ENCODE results near the gene RAP2B.

RAP2B gene

GRCh38 chr3:153209596-153209995, 47.6 kb downstream of the RAP2B start:
- DNase-seq = peak in 1 of 6 experiments; percentile 1

GRCh38 chr3:153210146-153210545, 48.1 kb downstream of the RAP2B start:
- DNase-seq = peak in 4 of 6 experiments; percentile 9 to 58 (median 37)

GRCh38 chr3:153210660-153211059, 48.6 kb downstream of the RAP2B start:
- DNase-seq = no peak

DNA sequence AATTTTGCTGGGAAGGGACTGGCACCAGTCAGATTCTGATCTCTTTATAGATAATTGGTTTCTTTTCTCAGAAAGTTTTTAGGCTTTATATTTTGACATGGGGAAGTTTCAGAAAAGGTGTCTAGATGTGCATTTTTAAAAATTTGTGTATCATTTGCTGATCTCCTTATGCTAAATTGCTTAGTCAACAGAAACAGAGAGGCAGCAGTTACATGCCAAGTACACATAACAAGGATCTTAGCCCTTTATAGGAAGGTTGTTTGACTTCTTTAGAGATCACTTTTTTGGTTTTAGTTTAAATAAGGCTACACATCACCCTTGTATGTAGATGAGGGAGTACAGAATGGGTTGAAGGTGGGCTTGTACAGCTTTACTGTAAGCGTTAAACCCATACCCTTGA, 53.5 kb downstream of the RAP2B start:
- no peak for DNase-seq

- DNase-seq = no peak
These were observed 53.9 kb downstream of the RAP2B start for GRCh38 chr3:153215966-153216365.

DNA sequence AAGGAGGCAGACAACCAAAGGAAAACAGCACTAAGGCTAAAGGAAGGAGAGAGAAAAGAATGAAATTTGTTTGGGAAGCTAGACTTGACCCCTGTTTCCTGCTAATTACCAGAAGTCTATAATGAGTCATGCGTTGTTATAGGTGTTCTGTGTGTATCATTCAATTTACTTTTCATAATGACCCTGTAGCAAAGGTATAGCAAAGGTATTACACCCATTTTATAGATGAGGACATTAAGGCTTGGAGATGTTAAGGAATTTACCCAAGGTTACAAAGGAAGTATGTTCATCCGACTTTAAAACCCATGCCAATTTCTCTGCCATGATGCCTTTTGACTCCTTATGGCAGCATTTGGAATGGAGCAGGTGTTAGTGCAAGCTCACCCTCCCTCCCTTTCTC, 54.9 kb downstream of the RAP2B start:
- no peak for DNase-seq

DNA sequence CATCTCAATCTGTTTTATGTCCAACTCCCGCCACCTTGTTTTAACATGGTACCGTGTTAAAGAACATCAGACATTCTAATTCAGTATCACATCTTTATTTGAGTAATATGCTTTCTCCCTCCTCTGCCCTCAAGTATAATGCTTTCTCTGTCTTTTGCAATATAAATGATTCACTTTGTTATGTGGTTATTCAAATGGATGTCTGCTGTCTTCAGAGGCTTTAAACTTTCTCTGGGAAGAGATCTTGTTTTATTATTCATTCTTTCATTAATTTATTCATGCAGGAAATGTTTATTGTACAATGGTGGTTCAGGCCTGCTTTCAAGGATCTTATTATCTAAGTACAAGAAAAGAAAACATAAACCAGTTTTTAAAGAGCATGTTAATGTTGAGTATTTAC, 57.1 kb downstream of the RAP2B start:
- DNase-seq = no peak

Data from stimulated activated naive CD4-positive, alpha-beta T cell (primary cell).